GM19468 (cell line): ENCODE measurements around the gene CCNF.

Experiments used
- ATAC-seq: cut with Tn5 transposase; IDR thresholded peaks from one replicate; pipeline ENCODE4 v1.9.1; 2021; ENCODE audit warnings: mild to moderate bottlenecking, moderate library complexity, moderate number of reproducible peaks; ENCODE audit not compliant: unreplicated experiment; ENCODE audit errors: extremely low read depth

The CCNF gene

DNA sequence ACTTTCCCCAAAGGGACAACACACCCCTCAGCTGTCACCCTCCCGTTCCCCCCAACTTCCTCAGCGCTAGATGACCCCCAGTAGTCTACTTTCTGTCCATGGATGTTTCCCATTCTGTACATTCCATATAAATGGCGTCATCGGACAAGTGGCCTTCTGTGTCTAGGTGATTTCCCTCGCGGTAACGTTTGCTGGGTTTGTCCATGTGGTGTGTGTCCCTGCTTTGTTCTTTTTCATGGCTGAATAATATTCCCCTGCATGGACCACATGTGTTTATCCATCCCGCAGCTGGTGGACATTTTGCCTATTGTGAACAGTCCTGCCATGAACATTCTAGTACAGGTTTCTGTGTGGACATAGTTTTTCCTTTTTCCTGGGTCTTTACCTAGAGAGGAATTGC lies 23.4 kb downstream of the CCNF start:
- no peak for ATAC-seq

DNA sequence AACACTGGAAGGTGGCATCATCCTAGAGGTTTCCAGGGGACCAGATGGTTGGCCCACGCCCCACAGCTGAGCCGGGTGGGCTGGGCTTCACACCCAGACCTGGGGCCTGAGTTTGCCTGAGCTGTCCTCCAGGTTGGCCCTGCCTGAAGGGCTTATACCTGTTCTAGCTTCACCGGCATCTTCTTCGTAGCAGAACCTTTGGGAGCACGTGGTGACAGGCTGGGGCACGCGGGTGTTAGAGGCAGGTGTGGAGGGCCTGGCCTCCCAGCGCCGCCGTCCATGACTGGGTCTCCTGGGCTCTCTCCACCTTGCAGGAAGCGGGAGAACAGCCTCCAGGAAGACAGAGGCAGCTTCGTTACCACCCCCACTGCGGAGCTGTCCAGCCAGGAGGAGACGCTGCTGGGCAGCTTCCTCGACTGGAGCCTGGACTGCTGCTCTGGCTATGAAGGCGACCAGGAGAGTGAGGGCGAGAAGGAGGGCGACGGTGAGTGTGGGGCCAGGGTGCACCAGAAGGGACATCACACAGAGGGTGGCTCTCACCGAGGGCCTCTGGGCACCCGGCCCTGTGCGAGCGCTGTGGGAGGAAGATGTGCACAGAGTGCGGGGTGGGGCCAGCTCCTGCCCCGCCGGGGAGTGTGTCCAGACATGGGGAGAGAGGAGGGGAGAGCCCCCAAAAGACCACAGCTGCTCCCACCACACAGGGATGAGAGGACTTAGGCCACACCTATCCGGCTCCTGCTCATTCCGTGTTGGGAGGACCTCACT lies 26.0 kb downstream of the CCNF start:
- no peak for ATAC-seq

DNA sequence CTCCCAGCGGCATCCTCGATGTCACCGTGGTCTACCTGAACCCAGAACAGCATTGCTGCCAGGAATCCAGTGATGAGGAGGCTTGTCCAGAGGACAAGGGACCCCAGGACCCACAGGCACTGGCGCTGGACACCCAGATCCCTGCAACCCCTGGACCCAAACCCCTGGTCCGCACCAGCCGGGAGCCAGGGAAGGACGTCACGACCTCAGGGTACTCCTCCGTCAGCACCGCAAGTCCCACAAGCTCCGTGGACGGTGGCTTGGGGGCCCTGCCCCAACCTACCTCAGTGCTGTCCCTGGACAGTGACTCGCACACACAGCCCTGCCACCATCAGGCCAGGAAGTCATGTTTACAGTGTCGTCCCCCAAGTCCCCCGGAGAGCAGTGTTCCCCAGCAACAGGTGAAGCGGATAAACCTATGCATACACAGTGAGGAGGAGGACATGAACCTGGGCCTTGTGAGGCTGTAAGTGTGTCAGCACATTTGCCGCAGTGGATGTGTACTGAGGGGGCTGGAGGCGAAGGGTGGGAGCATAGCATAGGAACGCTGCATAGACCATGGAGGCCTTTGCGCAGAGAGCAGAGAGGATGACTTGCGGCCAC lies 27.4 kb downstream of the CCNF start:
- no peak for ATAC-seq

DNA sequence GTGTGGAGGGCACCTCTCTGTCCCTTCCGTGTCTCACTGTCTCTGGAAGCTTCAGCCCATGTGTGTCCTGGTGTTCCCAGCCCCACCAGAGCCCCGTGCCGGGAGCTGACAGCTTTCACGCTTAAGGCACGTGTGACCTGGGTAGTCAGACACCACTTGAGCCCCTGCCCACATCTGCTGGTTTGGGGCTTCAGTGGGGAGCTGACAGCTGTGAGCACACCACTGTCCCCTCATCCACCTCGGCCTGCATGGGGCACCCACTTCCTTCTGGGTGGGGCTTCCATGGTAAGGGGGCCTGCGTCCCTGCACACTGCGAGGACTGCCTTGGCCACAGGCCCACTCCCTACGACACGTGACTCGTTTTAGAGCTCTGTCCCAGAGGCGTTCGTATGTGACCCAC lies 28.0 kb downstream of the CCNF start:
- no peak for ATAC-seq

DNA sequence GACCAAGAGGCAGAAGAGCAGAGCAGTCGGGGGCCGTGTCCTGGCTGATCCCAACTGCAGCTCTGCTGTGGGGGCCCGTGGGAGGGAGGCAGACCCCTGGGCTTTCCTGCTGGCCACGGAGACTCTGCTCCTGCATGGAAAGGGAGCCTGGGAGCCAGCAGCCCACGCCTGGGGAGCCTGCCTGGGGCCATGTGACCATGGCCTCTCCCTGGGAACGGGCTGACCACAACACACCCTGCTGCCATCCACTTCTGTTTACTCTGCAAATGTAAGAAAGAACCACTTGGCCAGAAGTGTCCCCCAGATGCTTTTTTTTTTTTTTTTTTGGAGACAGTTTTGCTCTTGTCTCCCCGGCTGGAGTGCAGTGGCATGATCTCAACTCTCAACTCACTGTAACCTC lies 28.7 kb downstream of the CCNF start:
- ATAC-seq, result no peak

DNA sequence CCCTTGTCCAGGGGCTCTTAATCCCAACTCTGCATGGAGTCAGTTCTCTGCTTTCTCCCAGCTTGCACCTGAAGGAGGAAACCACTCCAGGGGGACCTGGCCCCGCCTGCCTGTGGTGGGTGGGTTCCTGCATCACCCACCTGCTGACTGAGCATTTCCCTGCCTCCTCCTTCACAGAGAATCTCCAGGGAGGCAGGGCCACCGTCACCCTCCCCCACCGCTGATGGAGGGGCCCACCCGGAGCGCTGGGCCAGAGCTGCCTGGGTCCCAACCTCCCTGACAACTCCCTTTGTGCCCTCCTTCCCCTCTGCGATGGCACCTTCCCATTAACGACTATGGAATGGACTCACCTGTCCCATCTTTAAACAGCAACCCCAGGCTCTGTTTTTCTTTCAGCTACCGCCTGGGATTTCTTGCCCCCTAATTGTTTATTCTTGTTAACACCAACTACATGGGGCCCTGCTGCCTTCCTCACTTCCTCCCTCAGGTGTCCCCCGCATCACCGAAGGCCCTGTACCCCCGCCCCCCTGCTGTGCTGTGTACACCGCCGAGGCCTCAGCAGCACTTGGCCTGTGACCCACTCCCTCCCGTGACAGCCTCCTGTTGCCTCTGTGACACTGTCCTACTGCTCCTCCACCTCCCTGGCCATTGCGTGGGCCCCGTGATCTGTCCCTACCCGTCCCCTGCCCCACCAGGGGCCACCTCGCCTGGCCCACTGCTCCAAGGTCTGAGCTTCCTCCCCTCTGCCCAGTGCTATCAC lies 29.8 kb downstream of the CCNF start:
- no peak for ATAC-seq

DNA sequence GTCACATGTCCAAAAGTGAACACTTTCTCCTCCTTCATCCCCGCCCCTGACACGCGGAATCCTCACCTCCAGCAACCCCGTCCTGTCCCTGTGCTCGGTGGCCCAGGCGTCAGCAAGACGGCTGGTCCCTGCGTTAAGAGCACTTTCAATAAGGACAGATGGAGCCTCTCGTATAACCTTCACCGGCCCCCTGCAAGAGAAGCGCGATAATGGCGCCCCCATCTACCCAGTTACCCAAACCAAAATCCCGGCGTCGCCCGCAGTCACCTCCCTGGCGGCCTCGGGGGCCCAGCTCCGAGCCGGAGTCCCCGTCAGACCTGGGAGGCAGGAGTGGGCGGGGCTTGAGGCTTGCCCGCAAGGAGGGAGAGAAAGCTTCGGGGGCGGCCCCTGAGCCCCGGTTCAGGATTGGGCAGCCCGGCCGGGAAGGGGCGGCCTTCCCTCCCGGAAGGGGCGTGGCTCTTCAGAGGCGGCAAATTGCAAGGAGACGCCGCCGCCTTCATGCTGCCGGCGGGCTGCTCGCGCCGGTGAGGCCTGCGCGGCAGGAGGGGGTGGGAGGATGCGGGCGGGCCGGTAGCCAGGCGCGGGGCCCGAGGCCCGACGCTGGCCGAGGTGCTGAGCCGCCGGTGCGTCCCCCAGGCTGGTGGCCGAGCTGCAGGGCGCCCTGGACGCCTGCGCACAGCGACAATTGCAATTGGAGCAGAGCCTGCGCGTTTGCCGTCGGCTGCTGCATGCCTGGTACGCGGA lies 30.6 kb downstream of the CCNF start, which contains the start of gene TEDC2:
Gene TEDC2, plus strand, starts transcription at position 463 of the 744 bp plus-strand sequence. Its CDS starts 36 bp downstream, at position 499.
- peak; percentile 84 for ATAC-seq

DNA sequence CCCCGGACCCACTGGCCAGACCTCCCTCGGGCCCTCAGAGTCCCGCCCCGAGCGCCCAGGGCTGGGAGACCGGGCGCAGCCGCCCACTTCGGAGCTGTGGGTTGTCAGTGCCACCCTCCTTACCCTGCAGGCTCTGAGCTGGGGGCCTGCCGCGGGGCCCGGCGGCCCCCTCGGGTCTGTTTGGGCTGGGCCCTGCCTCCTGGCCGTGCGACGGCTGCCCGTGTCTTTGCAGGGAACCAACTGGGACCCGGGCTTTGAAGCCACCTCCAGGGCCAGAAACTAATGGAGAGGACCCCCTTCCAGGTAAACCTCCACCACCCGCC lies 31.1 kb downstream of the CCNF start:
- no peak for ATAC-seq

DNA sequence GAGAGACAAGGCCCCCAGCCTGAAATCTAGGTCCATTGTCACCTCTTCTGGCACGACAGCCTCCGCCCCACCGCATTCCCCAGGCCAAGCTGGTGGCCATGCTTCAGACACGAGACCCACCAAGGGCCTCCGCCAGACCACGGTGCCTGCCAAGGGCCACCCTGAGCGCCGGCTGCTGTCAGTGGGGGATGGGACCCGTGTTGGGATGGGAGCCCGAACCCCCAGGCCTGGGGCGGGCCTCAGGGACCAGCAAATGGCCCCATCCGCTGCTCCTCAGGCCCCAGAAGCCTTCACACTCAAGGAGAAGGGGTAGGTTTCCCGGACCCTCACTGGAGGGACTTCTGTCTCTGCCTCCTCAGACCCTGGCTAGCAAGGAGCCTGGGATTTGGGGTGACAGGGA lies 31.7 kb downstream of the CCNF start:
- ATAC-seq, result no peak

DNA sequence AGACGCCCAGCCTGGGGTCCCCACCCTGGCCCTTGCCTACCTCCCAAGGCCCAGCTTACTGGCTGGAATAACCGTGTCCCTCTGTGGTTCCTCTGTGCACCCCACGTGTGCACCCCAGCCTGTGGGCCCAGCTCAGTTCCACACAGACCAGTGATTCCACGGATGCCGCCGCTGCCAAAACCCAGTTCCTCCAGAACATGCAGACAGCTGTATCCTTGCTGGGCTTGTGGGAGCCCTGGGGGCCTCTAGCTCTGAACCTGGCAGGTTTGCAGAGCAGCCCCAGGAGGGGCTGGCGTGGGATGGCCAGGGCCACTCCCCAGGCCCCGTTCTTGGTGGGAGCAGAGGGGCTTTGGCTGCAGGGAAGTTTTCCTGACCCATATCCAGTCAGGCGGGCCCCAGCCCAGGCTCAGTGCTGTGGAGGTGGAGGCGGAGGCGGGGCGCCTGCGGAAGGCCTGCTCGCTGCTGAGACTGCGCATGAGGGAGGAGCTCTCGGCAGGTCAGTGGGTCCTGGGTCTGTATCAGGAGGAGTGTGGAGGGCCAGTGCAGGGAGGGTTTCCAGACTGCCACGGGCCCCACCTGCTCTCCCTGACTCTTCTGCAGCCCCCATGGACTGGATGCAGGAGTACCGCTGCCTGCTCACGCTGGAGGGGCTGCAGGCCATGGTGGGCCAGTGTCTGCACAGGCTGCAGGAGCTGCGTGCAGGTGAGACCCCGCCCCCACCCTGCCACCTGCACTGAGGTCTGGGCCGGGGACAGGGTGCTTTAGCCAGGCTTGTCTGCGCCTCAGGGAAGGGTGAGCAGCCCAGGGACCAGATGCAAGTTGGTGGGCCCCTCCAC lies 33.0 kb downstream of the CCNF start:
- no peak for ATAC-seq

DNA sequence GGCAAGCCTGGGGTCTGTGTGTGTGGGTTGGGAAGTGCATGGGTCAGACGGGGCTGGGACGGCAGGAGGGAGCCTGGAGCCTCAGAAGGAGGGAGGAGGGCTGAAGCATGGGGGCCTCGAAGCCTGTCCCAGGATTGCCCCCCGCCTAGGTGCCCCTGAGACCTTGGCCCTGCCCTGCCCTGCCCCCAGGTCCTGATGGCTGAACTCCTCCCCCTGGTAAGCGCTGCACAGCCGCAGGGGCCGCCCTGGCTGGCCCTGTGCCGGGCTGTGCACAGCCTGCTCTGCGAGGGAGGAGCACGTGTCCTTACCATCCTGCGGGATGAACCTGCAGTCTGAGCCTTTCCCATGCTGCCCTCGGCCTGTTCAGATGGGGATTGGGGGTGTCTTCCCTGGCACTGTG lies 35.1 kb downstream of the CCNF start:
- ATAC-seq, result no peak

DNA sequence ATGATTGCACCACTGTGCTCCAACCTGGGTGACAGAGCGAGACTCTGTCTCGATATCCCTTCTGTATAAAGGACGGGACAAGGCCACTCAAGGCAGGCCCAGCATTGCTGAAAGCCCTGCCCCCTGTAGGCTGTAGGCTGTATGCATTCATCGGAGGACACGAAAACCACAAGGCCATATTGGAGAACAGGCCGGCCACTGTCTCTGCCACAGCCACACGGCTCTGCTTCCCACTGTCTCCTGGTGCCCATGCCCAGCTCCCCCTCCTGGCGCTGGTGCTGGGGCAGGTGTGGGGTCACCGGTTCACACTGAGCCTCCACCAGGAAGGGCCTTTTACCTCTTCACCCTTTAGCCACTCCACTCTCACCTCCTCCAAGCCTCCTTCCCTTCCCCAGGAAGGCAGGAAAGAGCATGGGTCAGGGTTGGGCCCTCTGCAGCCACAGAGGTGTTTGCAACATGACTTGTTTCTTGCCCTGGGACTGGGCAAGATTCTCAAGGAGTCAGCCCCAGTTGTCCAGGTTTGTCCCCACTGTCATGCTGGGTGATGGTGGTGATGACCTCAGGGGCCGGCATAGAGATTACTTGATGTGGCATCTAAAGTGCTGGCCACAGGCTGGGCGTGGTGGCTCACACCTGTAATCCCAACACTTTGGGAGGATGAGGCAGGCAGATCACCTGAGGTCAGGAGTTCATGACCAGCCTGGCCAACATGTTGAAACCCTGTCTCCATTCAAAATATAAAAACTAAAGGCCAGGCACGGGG lies 36.6 kb downstream of the CCNF start:
- ATAC-seq, result no peak

DNA sequence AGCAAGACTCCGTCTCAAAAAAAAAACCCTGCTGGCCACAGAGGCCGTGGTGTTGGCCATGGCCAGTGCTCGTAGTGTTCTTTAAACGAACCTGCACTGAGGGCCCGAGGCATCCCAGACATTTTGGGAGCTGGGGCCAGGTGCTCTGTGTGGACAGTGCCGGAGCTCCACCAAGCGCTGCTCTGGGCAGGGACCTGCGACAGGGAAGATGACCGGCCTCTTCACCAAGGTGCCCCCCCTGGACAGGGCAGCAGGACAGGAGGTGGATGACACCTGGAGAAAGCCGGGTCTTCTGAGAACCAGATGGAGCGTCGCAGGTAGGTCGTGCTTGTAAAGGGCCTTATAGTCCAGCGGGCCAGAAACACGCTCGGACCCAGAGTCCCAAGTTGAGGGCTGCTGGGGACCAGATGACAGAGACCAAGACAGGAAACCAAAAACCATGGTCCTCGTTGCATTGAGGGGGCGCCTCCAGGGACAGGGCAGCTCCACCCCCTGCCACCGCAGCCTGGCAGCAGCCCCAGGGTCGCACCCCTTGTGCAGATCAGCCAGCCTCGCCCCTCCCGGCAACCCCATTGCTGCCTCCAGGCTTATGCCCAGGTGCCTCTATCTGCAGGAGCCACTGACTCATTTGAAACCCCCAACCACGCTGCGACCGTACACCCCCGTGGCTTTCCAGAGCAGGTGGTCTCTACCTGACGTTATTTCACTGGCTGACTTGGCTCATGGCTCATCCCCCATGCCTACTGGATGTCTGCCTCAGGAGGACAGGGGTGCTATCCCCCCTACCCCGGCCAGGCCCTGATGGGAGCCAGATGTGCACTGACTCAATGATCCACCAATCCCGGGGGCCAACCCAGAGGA lies 37.6 kb downstream of the CCNF start:
- no peak for ATAC-seq

DNA sequence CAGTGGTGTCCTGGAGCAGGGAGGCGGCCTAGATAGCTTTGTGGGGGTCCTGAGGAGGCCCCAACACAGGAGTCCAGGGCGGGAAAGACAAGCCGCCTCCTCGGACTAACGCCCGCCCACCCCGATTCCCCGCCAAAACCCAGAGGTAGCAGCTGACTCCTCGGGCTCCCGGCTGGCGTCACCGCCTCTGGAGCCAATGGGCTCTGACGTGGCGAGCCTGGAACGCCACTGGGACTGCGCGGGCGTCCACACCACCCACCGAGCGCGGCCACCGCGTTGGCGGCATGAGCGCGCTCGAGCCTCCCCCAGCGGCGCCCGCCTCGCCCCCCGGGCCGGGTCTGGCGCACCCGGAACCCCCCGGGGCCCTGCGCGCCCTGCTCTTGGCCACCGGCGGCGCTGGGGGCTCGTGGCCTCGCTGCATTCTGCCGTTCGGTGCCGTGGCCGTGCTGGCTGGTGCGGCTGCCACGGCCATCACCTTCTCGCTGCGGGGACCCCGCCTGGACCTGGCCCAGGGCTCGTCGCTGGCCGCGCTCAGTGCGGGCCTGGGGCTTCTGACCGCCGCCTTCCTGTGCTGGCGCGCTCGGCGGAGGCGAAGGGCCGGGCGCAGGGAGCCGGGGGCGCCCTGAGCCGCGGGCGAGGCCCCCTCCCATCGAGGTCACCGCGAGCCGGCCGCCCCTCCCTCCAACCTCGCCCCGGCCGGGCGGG lies 38.4 kb downstream of the CCNF start:
- no peak for ATAC-seq

DNA sequence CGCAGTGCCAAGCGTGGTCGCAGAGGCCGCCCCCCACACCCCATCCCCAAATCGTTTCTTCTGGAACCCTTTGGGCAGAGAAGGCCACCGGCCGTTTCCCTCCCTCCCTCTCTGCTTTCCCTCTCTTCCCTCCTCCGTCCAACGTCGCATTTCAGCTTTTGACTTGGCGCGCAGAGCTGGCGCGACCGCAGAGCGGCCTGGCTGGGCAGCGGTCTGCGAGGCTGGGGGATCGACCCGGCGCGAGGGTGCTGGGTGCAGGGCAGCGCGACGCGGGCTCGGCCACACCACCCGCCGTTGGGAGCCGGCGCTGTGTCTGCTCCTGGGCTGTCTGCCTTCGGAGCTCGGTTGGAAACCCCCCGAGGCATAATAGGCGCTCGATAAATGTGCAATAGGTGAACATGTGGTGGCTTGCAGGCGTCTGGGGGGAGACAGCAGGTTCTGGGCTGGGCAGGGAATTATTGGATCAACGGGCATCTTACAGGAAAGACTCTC lies 39.0 kb downstream of the CCNF start:
- no peak for ATAC-seq

DNA sequence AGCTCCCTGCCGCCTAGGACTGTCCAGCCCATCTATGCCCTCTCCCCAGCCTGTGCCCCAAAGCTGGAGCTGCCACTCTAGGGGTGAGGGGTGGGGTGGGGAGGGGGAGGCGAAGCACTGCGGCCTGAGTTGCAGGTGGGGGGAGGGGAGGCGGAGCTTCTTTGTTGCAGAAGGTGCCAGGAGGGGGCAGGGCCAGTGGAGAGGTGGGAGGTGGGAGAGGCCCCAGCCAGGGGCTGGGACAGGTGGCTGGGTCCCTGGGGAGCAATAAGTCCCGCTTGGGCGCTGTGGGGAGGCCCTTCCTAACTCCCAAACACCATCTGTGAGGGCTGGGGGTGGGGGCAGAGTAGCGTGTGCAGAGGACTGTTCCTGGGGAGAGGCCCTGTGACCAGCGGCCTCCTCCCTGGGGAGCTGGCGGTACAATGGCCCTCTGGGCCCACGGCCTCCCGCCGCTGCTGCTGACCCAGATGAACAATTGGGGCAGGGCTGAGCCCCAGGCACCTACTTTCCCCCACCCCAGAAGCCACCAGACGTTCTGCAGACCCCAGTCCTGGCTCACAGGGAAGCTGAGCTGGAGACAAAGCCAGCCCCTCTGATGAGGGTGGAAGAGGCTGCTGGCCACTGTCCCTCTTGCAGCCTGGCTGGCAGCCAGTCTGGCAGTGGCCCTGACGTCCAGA lies 39.6 kb downstream of the CCNF start:
- no peak for ATAC-seq
